ENCODE results near the gene SHC3.

GRCh38 chr9:89012294-89013042, 166.2 kb downstream of the SHC3 start:
- TF ChIP-seq EZH2 (IDR thresholded peaks at IDR 0.05; ENCODE audit: borderline replicate concordance, low read depth, low read length, severe bottlenecking), result no peak
- TF ChIP-seq CTCF (IDR thresholded peaks at IDR 0.05; ENCODE audit: borderline replicate concordance, extremely low read depth, low read length, poor library complexity, severe bottlenecking), result no peak

Measured in DND-41 (cell line).